Fibroblast of the aortic adventitia (primary cell): ENCODE measurements around the gene AIG1. TPM values are rescaled to one million over a fixed set of nuclear protein-coding genes. Genes with fewer than 3 reads are reported as not detected.

ENCODE experiments used
- DNase-seq: peaks from one replicate; pipeline ENCODE4 v3.0.0-alpha.2; 2010; ENCODE audit warnings: low read depth
- H3K4me3 ChIP-seq: 2 replicates; pipeline ENCODE4 v1.5.1; 2011; ENCODE audit warnings: low read depth, mild to moderate bottlenecking, control low read depth, low read length, moderate library complexity
- CTCF ChIP-seq: IDR thresholded peaks from 2 replicates; pipeline ENCODE4 v1.5.1; 2011; ENCODE audit warnings: mild to moderate bottlenecking, low read length, control low read depth, inconsistent platforms; ENCODE audit not compliant: insufficient read depth
- total RNA-seq: library from RNA; depleted of rRNA; stranded (reverse); fragments of >200 nt; gene quantifications from 2 replicates; pipeline ENCODE4 v1.2.3, GENCODE V29; 2012; ENCODE audit warnings: low replicate concordance

Gene AIG1
- total RNA-seq, 1 donor: 28.0 TPM

DNA sequence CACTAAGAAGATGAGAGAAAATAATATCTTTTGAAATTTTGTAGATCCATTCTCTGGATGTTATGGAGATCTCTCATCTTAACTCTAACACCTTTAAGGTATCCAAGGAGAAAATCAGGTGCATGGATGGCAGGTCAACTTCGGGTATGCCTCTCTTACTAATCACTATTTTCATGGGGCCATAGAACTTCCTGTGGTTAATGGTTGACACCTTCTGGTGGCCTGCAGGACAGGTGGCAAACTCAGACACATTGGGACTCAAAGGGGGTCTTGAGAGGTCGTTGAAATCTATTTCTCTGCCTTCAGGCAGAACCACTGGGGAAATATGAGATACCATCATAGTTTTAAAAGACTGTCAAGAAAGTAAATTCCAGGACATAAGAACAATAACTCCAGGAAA lies 313.3 kb downstream of the AIG1 start:
- TF ChIP-seq CTCF: no peak
- H3K4me3 ChIP-seq: no peak overlapping the region
- no peak for DNase-seq

DNA sequence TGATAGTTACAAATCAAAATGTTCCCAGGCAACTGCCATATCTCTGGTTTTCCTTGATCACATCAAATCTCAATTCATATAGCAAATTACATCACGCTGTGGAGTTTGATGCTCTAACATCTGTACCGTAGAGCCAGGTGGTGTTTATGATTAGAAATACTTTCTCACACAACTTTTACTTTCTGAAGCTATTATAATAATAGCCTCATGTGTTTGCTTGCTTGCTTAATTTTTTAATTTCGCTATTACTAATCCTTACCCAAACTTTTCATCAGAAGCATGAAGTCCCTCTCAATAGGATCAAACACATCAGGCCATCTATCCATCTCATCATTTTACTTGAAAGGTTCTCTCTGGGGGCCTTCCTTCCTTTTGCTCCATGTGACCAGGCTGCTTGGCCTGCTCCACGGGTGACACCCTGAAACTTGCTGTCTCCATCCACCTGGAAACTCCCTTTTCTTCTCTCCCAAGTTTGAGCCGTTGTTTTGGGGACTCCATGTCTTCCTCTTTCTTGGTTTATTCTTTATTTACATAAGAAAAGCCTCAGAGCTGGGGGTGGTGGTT lies 314.4 kb downstream of the AIG1 start:
- no peak overlapping the region for H3K4me3 ChIP-seq
- DNase-seq: no peak
- TF ChIP-seq CTCF: no peak

GRCh38 chr6:143376375-143376774 lies 315.7 kb downstream of the AIG1 start:
- no peak for TF ChIP-seq CTCF
- no peak for DNase-seq
- no peak overlapping the region for H3K4me3 ChIP-seq

DNA sequence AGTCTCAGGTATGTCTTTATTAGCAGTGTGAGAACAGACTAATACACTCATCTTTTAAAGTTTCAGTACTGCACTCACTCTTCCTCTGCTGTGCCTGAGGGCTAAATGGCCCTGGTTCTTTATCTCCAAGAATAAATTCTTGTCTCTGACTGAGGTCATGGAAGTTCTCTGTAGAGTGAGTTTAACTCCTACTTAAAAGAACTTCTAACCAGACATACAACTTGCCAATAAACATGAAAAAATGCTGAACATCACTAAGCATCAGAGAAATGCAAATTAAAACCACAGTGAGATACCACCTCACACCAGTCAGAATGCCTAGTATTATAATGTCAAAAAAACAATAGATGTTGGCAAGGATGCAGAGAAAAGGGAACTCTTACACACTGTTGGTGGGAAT lies 316.2 kb downstream of the AIG1 start:
- no peak for TF ChIP-seq CTCF
- DNase-seq: no peak
- H3K4me3 ChIP-seq: no peak overlapping the region

GRCh38 chr6:143385636-143386035 lies 324.9 kb downstream of the AIG1 start:
- TF ChIP-seq CTCF: no peak
- DNase-seq: no peak
- no peak overlapping the region for H3K4me3 ChIP-seq

DNA sequence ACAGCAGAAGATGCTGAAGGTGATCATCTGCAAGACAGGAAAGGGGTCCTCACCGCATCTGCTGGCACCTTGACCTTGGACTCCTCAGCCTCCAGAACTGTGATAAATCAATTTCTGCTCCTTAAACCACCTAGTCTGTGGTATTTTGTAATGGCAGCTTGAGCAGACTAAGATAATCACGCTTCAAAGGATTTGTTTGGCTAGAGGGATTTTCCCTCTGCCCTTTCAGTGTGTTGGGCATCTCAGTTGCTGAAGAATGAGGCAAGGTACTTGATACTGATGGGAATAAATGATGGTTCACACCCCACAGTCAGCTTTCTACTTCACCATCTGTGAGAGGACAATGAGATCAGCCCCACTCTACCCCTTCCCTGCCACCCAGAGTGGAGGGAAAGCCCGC lies 329.6 kb downstream of the AIG1 start:
- no peak for TF ChIP-seq CTCF
- no peak for DNase-seq
- no peak overlapping the region for H3K4me3 ChIP-seq

Other genes starting within 250 kb of the AIG1 start
- gene HIVEP2, start 115.7 kb upstream of the AIG1 start, total RNA-seq: 11.5 and 23.1 TPM in 2 replicates